CD4-positive, alpha-beta T cell treated with Interleukin-1 beta for 1 hour (primary cell): Measurements from ENCODE around the gene TEX19.
"Not testable (repeated sequence)": the region's sequence is repeated elsewhere in the genome, so short reads cannot be mapped to it uniquely, and the experiment has no call there.

Source experiments
- DNase-seq, 2 donors: peaks; one replicate each; pipeline ENCODE4 v3.0.0-alpha.2; 2020 to 2022

Gene TEX19

DNA sequence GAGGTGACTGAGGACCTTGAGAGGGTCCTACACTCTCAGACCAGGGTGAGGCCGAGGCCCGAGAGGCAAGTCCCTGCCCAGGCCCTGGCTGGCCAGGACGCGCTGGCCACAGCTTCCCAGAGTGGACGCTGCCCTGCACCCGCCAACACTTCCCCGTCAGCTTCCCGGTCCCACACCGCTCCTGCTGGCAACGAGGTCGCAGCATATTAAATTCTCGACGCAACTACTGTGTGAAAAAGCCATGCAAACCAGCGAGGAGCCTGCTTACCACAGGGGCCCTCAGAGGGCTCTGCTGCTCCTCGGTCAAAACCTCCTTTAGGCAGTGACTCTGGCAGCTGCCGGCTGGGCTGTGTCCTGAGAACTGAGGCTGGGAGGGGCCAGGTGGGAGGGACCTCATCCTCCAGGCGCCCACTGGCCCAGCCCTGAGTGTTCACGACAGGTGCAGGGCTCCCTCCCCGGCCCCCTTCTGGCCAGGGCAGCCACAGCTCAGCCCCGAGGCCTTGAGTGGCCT, 2.1 kb upstream of the TEX19 start:
- no peak for DNase-seq

DNA sequence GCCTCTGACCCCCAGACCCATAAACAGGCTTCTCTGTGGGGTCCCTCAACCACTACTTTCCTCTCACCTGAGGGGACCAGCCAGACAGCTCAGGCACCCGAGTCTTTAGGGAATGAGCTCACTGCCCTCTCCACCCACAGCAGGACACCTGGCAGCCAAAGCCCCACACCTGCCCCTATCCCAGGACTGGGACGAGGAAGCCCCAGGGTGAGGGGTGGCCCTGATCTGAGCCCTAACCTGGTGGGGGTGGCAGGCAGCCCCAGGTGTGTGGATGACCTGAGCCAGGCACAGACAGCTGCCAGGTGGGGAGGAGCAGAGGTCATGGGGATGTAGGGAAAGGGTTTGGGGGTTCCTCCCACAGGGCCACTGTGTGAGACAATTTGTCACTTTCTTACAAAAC, 1.7 kb upstream of the TEX19 start:
- no peak for DNase-seq

GRCh38 chr17:82359451-82360074, 516 bp downstream of the TEX19 start:
- not testable (repeated sequence) for DNase-seq

- no peak for DNase-seq
These were observed 3.0 kb downstream of the TEX19 start for GRCh38 chr17:82361885-82362633.

GRCh38 chr17:82365606-82366295, 6.7 kb downstream of the TEX19 start:
- DNase-seq, result no peak

GRCh38 chr17:82366749-82367148, 7.7 kb downstream of the TEX19 start:
- no peak for DNase-seq

GRCh38 chr17:82367724-82368524, 8.9 kb downstream of the TEX19 start:
- no peak for DNase-seq

DNA sequence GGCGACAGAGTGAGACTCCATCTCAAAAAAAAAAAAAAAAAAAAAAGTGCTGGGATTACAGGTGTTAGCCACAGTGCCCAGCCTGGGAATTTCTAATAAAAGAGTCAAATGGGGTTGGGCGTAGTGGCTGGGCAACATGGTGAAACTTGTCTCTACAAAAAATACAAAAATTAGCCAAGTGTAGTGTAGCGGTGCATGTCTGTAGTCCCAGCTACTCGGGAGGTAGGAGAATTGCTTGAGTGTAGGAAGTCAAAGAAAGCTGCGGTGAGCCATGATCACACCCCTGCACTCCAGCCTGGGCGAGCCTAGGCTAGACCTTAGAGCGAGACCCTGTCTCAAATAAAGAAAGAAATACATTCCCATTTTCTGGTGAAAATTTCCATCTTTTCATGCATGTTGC, 10.2 kb downstream of the TEX19 start:
- DNase-seq, result no peak

DNA sequence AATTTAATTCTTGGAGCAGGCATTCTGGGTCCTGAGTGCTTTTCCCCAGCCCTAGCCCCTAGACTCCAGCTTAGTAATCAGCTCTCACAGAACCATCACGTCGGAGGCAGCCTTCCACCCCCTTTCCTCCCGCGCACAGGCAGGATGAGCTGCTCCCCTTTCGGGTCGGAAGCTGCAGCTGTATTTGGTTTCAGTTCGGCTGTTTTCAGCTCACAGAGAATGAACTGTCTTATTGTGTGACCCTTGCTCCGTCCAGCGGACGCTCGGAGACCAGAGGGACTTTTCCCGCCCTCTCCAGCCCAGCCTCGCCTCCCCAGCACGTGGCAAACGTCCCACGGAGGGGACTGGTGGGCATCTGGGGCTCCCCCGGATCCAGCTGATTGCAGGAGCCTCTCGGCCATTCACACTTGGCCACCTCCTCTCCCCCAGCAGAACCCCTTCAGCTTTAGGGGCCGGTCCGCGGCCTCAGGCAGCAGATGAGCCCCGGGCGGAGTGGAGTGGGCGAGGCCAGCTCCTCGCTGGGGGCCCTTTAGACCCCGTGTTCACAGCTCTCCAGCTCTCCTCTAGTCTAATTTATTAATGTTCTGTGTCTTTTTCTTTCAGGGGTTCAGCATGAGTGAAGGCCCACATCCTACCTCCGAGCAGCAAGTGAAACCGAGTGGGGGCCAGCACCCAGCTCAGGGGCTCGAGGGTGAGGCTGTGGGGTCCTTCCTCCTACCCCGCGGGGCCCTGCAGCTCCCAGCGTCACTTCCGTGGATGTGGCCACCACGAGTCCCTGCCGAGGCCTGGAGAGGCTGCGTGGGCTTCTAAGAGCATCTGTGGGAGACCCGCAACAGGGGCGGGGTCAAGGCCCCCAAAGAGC, 11.7 kb downstream of the TEX19 start:
- DNase-seq, result no peak

GRCh38 chr17:82371333-82372248, 12.5 kb downstream of the TEX19 start, which contains the start of gene UTS2R:
Gene UTS2R (plus strand): TSS chr17:82371765. CDS start chr17:82374325, 2,560 bp downstream.
- DNase-seq, result no peak

DNA sequence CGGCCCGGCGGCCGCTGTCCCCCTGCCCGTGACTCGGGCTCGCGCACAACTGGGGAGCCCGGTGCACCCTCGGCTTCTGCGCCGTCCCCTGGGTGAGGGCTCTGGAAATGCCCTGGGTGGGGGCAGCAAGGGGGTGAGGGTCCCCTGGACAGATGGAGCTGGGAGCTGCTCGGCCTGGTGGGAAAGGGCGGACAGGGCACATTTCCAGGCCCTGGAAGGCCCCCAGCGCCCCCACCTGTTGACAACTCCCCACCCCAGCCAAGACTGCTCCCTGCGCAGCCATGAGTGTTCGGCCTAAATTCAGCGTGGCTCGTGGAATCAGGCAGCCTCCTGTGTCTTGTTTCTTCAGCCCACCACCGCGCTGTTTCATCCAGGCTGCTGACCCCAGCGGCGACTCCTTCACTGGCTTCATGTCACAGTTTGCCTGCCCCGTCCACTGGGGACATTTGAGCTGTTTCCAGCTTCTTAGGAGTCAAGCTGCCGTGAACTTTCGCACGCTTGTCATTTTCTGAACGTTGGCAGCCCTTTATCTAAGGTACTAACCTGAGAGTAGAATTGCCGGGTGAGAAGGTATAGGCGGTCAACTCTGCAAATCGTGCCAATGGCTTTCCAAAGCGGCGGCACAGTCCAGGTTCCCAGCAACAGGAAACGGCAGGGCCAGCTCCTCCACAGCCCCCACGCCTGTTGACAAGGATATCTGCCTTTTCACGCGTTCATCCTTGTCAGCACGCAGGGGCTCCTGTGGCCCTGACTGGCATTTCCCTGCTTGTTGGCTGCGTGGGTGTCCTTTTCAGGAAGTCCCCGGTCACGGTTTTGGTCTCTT, 13.4 kb downstream of the TEX19 start:
- no peak for DNase-seq

DNA sequence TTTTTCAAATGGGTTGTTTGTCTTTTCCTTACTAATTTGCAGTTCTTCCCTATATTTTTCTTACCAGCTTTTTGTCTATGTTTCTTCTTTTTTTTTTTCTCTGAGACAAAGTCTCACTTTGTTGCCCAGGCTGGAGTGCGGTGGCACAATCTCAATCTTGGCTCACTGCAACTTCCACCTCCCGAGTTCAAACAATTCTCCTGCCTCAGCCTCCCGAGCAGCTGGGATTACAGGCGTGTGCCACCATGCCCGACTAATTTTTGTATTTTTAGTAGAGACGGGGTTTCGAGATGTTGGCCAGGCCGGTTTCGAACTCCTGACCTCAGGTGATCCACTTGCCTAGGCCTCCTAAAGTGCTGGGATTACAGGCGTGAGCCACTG, 14.0 kb downstream of the TEX19 start:
- not testable (repeated sequence) for DNase-seq

GRCh38 chr17:82373731-82374625, 14.9 kb downstream of the TEX19 start:
- DNase-seq, result no peak

DNA sequence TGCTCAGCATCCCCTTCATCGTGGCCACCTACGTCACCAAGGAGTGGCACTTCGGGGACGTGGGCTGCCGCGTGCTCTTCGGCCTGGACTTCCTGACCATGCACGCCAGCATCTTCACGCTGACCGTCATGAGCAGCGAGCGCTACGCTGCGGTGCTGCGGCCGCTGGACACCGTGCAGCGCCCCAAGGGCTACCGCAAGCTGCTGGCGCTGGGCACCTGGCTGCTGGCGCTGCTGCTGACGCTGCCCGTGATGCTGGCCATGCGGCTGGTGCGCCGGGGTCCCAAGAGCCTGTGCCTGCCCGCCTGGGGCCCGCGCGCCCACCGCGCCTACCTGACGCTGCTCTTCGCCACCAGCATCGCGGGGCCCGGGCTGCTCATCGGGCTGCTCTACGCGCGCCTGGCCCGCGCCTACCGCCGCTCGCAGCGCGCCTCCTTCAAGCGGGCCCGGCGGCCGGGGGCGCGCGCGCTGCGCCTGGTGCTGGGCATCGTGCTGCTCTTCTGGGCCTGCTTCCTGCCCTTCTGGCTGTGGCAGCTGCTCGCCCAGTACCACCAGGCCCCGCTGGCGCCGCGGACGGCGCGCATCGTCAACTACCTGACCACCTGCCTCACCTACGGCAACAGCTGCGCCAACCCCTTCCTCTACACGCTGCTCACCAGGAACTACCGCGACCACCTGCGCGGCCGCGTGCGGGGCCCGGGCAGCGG, 15.7 kb downstream of the TEX19 start:
- no peak for DNase-seq

GRCh38 chr17:82375359-82376041, 16.5 kb downstream of the TEX19 start:
- no peak for DNase-seq

- no peak for DNase-seq
These were observed 17.1 kb downstream of the TEX19 start for GRCh38 chr17:82376042-82376730.

DNA sequence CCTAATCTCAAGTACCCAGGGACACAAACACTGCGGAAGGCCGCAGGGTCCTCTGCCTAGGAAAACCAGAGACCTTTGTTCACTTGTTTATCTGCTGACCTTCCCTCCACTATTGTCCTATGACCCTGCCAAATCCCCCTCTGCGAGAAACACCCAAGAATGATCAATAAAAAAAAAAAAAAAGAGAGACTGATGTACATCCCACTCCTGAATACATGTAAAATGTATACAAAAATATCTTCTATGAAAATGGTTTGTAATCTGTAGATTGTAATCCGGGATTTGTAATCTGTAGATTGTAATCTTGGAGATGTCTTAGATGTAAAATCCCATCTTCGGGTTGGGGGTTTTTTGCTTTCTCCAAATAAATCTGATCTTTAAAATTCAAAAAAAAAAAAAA, 18.2 kb downstream of the TEX19 start:
- DNase-seq, result not testable (repeated sequence)
